M059J (cell line): ENCODE results near the gene VSIG10. TPM values are rescaled to one million over a fixed set of nuclear protein-coding genes. Genes with fewer than 3 reads are reported as not detected.
A peak's percentile ranks its signal among the peaks of the same experiment; 100 is the strongest.
"Not testable (repeated sequence)": the region's sequence is repeated elsewhere in the genome, so short reads cannot be mapped to it uniquely, and the experiment has no call there.

Experiments
- DNase-seq: peaks from one replicate; pipeline ENCODE4 v3.0.0-alpha.2; 2012; ENCODE audit warnings: low read depth
- total RNA-seq: library from RNA; depleted of rRNA; stranded (reverse); fragments of >200 nt; shearing (Covaris generic); gene quantifications from 2 replicates; pipeline ENCODE4 v1.2.3, GENCODE V29; 2014

Gene VSIG10
- total RNA-seq, 1 experiment from 2014 or later = 17.6 TPM

DNA sequence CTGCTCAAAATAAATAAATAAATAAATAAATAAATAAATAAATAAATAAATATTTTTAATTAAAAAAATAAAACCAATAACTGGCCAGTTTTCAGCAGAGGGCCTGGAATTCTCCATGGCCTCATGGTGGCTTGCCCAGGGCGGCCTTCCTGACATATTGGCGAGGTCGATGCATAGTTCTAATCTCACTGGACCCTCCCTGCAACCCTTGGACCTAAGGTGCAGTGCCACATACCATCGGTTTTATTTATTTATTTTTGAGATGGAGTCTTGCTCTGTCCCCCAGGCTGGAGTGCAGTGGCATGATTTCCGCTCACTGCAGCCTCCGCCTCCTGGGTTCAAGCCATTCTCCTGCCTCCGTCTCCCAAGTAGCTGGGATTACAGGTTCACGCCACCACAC lies 3.9 kb upstream of the VSIG10 start:
- DNase-seq = no peak

DNA sequence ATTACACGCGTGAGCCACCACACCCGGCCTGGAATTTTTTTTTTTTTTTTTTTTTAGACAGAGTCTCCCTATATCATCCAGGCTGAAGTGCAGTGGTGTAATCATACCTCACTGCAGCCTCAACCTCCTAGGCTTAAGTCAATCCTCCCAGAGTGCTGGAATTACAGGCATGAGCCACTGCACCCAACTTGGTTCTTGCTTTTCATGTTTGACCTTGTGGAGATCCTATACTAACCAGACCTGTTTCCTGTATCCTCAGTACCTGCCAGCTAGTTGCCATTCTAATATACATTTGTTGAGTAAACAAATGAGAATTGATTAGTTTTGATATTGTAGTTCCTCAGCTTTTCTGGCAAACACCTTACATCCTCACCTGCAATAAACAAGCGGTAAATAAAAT lies 3.2 kb upstream of the VSIG10 start:
- DNase-seq = no peak

DNA sequence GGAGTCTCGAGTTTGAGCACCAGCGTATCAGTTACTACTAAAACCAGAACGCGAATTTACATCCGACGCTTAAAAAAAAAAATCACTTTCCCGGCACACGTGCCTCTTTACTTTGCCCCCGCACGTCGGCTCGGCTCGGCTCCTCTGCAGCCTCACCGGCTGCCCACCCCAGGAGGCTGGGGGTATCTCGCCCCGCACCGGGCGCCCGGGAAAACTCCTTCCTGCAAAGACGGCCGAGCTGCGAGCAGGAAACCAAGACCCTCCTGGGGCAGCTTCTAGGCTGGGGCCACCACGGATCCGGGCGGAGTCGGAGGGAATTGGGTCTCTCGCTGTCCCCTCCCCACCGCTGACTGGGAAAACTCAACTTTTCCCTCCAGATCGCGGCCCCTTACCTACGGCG lies 610 bp downstream of the VSIG10 start:
- peak; percentile 31 for DNase-seq

DNA sequence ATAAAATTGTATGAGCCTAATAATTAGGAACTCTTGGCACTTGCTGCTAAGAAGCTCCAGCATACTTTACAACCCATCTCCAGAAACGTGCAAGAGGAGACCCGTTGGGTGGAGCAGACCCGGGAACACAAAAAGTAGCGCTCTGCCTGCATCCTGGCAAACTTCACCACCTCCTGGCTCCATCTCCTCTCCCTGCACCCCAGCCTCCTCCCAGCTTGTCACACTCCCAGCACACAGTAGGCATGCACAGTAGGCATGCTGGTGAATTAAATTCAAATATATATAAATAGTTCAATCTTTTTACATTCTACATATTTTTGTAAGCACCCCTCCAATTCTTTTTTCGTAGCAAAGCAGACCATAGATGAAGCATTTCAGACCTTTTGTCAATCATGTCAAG lies 1.2 kb downstream of the VSIG10 start:
- no peak for DNase-seq

DNA sequence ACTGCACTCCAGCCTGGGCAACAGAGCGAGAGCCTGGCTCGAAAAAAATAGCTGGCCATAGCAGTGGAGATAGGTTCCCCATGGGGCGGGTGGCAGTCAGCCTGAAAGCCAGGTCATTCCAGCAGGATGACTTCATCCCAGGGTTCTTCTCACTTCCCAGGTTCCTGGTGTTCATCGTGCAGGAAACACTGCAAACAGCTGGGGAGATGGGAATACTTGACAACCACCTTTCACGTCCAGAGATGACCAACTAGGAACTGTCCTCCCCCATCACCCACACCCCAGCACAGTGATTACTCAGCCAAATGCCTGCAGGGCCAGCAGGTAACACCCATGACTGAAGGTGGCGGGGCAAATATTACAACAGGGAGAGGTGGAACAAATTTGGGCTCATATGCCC lies 1.7 kb downstream of the VSIG10 start:
- DNase-seq = peak; percentile 79

DNA sequence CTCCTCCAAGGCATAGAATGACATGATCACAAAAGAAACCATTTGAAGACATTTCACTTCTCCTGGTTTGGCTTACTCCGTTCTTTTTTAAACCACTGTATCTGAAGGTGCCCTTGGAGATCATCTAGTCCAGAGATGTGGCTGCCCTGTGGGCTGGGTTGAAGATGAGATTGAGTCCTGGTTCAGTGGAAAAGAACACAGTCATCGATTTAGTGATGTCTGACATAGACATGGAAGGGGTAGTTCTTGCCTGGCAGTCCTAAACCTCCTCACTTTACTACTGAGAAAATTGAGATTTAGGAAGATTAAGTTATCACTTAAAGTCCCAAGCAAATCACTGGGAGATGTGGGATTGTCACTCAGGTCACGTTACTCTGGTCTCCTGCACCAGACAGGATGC lies 2.8 kb downstream of the VSIG10 start:
- no peak for DNase-seq

DNA sequence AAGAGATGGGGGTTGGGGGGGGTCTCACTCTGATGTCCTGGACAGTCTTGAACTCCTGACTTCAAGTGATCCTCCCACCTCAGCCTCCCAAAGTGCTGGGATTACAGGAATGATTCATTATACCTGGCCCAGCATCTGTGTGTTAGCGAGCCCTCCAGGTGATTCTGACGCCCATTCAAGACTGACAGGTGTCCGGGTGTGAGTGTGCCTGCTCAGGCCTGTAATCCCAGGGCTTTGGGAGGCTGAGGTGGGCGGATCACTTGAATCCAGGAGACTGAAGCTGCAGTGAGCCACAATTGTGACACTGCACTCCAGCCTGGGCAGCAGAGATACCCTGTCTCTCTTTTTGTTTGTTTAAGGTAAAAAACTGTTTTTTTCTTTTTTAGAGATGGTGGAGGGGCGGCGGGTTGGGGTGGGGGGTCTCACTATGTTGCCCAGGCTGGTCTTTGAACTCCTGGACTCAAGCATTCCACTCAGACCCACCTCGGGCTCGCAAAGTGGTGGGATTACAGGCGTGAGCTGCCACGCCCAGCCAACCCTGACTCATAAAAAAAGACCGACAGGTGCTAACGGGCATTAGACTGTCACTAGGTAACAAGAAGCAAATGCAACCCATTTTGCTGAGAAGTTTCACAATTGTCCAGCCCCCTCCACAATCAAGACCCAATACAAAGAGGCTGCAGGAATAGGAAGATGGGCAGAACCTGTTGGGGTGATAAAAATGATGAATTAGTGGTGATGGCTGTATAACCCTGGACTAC lies 4.7 kb downstream of the VSIG10 start:
- DNase-seq = no peak

DNA sequence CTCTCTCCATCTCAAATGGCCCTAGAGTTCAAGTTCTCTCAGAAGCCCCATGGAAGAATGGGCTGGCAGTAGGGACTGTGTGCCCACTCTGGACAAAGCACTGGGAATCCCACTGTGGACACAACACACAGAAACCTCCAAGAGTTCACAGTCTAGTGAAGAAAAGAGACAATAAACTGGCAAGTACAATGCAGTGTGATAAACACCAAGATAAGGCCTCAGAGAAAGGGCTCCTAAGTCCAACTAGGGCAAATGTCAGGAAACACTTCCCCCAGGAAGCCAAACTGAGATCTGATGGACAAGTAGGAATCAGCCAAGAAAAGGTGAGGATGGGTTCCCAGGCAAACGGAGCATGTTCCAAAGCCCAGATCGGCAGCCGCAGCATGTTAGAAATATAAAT lies 5.4 kb downstream of the VSIG10 start:
- no peak for DNase-seq

DNA sequence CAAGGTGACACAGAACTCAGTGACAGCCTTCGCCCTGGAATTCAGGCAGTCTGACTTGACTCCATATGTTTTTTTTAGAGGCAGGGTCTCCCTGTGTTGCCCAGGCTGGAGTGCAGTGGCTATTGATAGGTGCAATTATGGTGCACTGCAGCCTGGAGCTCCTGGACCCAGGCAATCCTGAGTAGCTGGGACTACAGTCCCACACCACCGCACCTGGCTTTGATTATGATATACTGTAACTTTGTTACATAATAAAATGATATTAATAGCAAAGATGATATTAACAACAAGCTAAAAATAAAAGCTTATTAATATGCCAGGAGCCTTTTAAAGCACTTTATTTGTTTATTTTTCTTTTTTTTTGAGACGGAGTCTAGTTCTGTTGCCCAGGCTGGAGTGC lies 9.8 kb downstream of the VSIG10 start:
- no peak for DNase-seq

DNA sequence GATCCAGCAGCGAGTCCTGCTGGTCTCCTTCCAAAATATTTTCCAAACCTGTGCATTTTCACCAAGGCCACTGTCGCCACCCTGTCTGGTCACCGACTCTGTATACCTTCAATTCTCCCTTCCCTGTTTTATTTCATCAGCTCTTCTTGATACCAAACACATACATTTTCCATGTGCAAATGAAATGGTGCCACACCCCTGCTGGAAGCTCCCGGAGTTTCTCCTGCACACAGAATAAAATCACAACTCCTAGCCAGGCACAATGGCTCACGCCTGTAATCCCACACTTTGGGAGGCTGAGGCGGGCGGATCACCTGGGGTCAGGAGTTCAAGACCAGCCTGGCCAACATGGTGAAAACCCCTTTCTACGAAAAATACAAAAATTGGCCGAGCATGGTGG lies 14.0 kb downstream of the VSIG10 start:
- no peak for DNase-seq

DNA sequence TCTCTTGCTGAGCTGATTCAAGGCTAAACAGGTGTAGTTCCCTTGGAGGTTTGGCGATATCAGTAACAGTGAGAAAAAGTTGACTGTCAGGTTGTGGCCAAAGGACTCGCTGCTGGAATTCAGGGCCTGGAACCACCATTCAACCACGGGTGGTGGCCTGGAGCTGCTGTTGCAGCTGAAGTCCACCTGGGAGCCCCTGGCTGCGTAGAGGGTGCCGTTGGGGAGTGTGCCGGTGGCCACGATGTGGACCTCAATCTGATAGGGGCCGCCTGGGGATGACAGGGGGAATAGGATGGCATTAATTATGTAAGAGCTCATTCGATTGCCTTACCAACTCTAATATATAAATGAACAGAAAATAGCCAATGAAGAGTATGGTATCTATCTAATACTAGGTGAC lies 21.6 kb downstream of the VSIG10 start:
- no peak for DNase-seq

DNA sequence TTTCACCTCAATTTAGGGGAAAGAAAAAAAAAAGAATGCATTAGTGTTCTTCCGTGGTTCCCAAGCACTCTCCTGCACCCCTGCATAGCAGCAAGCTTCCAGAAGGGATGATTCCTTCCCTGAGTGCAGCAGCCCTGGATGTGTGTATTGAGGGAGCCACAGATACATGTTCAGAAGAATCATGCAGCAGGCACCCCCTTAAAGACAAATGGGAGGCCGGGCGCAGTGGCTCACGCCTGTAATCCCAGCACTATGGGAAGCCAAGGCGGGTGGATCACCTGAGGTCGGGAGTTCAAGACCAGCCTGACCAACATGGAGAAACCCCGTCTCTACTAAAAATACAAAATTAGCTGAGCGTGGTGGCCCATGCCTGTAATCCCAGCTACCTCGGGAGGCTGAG lies 22.3 kb downstream of the VSIG10 start:
- DNase-seq = not testable (repeated sequence)

DNA sequence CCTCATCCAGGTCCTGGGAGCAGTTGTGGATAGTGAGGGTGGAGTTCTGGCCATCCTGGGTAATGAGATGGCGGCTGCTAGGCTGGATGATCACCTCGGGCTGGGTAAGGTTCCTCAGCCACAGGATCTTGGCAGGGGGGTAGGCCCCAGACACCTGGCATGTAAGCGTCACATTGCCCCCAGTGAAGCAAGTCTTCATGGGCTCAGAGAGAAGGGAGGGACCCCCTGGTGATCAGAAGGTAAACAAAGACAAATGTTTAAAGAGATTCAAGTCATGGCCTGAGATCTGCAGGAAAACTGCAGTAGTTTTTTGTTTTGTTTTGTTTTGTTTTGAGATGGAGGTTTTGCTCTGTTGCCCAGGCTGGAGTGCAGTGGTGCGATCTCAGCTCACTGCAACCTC lies 30.0 kb downstream of the VSIG10 start:
- DNase-seq = no peak

DNA sequence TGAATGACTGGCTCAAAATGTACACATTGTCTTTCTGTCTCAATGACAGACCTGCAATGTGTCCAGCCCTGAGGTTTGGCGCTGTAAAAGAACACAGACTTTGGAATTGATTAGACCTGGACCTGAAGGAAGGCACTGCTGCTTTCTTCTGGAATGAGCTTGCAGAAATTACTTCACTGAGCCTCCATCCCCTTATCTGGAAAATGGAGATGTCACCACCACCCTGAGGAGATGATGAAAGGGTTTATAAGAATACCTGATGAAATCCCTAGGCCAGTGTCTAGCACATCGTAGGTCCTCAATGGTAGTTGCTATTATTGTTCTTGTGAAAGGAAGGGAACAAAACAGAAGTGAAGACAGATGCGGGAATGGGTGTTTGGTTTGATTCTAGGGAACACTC lies 33.2 kb downstream of the VSIG10 start:
- no peak for DNase-seq

DNA sequence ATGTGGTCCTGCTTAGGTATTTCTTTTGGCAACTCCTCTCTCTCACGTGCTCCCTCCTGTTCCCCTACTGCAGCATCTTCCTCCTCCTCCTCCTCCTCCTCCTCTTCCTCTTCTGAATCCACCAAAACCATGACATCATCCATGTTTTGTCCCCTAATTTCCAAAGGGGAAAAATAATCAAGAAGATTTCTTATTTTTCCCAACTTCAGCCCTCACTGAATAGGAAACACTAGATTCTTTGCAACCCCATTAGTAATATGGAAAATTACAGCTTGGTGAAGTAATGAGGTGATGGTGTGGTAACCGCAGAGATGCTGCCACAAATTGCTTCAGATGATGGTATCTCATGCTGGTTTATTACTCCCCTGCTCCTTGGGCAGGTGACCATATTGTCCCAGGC lies 35.4 kb downstream of the VSIG10 start:
- DNase-seq = no peak

DNA sequence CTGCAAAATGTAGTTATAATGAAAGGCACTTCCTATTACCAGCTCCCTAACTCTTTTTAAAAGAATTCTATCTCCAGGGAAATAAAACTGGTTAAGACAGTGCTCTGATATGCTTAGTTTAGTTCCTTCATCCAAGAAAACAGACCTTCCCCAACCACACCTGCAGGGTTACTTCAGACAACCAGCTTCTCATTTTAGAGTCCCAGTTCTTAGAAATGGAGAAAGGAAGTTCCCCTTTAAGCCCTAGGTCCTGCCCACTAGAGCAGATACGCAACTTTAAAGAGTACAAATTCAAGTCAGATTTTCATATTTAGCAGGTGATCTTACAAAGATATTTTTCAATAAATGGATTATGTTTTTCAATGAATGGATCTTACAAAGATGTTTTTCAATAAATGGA lies 38.4 kb downstream of the VSIG10 start:
- no peak for DNase-seq

DNA sequence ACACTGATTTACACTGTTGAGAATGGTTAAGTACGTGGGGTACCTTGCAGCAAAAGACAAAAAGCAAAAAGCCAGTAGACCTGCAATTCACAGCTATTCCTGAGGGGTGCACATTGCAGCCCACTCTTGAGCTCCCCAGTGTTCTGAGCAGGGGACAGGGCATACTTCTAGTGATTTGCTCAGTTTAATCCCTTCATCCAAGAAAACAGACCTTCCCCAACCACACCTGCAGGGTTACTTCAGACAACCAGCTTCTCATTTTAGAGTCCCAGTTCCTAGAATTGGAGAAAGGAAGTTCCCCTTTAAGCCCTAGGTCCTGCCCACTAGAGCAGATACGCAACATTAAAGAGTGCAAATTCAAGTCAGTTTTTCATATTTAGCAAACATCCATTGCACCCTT lies 39.2 kb downstream of the VSIG10 start:
- no peak for DNase-seq

DNA sequence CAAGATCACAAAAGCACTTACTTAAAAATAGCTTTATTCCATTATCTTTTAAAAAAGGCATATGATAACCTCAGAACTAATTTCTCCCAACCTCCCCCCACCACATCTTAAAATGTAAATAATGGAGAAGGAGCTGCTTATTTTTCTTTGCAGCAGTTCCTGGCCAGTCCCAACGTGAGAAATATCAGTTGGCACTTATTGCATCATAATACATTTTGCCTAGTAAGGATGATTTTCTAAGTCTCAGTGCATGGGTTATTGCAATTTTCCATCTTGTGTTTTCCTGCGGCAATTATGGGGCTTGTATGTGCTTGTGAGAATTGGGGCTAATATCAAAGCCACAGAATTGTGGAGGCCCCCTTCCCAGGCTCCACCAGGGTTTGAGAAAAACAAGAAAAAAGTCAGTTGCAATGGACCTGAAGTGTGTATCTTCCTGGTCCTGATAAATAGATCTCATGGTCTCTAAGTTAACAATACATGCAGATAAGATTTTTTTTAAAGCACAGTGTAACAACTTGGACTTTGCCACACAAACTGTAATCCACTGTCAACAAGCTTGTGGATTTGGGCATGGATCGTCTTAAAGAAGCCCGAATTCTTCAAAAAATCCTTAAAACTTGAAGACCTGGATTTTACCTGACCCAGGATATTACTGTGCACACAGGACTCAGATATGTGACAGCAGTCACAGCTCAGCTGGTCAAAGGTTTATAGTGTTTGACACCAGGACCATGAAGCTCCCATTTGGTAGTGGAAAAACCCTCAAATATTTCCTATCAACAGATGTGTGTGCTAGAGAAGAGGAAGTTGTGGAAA lies 40.0 kb downstream of the VSIG10 start:
- no peak for DNase-seq

DNA sequence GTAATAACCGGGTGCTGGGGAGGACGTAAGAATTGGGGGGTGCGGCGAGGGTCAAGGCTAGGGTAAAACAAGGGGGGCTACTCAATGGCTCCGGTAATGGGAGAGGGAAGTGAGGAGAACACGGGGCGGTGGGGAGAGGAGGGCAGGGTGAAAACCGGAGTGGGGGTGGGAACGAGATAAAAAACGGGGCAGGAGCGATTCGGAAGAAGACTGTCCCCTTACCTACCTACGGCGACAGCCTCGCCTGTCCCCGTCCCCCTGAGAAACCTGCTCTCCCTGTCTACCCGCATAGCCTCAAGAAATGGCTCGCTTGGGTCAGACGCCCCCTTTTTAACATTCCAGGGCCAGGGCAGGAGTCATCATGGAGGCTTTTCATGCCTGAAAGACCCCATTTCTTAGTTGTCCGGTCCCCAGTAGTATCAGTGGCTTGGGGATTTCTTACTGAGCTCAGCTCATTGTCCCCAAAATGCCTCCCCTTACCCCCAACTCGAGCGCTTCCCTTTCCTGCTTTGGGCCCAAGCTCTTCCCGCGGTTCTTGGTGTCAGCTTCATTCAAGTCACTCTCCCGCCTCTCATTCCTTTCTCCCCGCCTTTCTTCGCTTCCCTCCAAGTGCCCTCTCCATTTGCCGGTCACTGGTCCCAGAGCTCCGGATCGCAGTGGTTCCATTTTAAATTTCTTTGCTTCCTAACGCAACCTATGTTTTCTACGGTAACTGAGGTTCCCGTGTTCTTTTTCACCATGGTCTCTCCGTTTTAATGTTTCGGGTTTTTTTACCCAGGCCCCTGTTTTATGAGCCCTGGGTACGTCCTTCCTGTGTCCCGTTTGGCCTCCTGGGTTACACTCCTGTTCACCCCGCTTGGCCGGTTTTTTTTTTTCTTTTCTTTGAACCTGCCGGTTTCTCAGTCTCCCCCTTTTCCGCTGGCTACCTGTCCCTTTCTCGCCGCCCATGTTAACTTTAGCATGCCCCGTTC lies 41.7 kb downstream of the VSIG10 start:
- DNase-seq = peak; percentile 70

DNA sequence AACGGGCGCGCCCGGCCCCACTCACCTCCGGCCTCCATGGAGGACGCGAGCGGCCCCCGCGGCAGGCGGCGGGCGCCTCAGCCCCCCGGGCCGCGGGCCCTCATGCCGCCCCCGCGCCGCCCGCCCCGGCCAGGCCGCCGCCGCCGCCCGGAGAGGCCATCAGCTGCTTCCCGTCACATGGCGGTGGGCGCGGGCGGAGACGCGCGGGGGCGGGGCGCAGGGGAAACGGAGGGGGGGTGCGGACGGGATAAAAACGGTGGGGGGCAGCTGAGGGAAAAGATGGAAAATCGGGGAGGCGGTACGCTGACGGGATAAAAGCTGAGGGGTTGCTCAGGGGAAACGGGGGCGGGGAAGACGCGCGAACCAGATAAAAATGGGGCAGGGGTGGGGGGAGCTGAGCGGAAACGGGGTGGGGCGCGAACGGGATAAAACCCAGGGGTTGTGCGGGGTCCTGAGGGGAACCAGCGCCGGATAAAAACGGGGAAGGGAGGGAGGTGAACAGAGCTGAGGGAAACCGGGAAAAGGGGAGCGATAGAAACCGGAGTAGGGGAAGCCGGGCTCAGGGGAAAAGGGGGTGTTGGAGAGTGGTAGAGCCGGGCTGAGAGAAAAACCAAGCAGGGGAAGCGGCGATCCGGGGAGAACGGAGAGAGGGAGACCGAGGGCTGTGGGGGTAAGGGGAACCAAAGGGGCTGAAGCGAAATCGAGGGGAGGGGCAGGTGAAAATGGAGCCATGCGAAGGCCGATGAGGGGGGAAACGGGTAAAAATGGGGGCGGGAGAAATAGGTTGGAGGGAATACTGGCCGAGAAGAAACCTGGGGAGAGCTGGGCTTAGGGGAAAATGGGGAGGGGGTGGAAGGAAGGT lies 42.6 kb downstream of the VSIG10 start, which contains the start of gene WSB2:
WSB2 (minus strand) TSS at position 169 of the 862 bp plus-strand sequence; CDS start at position 38, 131 bp downstream.
- peak; percentile 56 for DNase-seq
